GM23248 (cell line): ENCODE data around the gene ZNF462. TPM values are rescaled to one million over a fixed set of nuclear protein-coding genes. Genes with fewer than 3 reads are reported as not detected.

ENCODE experiments used
- DNase-seq: peaks from one replicate; pipeline ENCODE4 v3.0.0-alpha.2; 2015
- H2AFZ ChIP-seq: fragments of 200-600 bp; sonication (generic); 2 replicates; pipeline ENCODE4 v1.6.1; 2016; ENCODE audit warnings: antibody characterized with exemption
- H3F3A ChIP-seq: fragments of 200-600 bp; sonication (generic); 2 replicates; pipeline ENCODE4 v1.6.1; 2016; ENCODE audit warnings: mild to moderate bottlenecking, antibody characterized with exemption, mixed run types; ENCODE audit not compliant: insufficient read depth
- H3K27ac ChIP-seq: fragments of 200-600 bp; sonication (generic); 2 replicates; pipeline ENCODE4 v1.5.1; 2016; ENCODE audit warnings: mild to moderate bottlenecking
- H3K27me3 ChIP-seq: fragments of 200-600 bp; sonication (generic); replicated peaks from 2 replicates; pipeline ENCODE4 v1.6.1; 2016; ENCODE audit warnings: mild to moderate bottlenecking; ENCODE audit not compliant: insufficient read depth
- H3K36me3 ChIP-seq: fragments of 200-600 bp; sonication (generic); 2 replicates; pipeline ENCODE4 v1.6.1; 2016; ENCODE audit warnings: low read depth, mild to moderate bottlenecking
- H3K4me1 ChIP-seq: fragments of 200-600 bp; sonication (generic); 2 replicates; pipeline ENCODE4 v1.6.1; 2016; ENCODE audit warnings: mild to moderate bottlenecking; ENCODE audit not compliant: insufficient read depth
- H3K4me2 ChIP-seq: fragments of 200-600 bp; sonication (generic); one replicate; pipeline ENCODE4 v1.6.1; 2016; ENCODE audit warnings: mild to moderate bottlenecking; ENCODE audit not compliant: unreplicated experiment
- H3K4me3 ChIP-seq: fragments of 200-600 bp; sonication (generic); 2 replicates; pipeline ENCODE4 v1.5.1; 2016; ENCODE audit warnings: mild to moderate bottlenecking
- H3K79me2 ChIP-seq: fragments of 200-600 bp; sonication (generic); 2 replicates; pipeline ENCODE4 v1.6.1; 2016; ENCODE audit warnings: mild to moderate bottlenecking; ENCODE audit not compliant: insufficient read depth
- H3K9ac ChIP-seq: fragments of 200-600 bp; sonication (generic); 2 replicates; pipeline ENCODE4 v1.6.1; 2016; ENCODE audit warnings: mild to moderate bottlenecking
- H3K9me2 ChIP-seq: fragments of 200-600 bp; sonication (generic); 2 replicates; pipeline ENCODE4 v1.6.1; 2016; ENCODE audit warnings: mixed run types, mild to moderate bottlenecking, moderate library complexity; ENCODE audit not compliant: insufficient read depth
- H3K9me3 ChIP-seq: fragments of 200-600 bp; sonication (generic); one replicate; pipeline ENCODE4 v1.6.1; 2017; ENCODE audit warnings: low read depth
- H4K20me1 ChIP-seq: fragments of 200-600 bp; sonication (generic); 2 replicates; pipeline ENCODE4 v1.6.0; 2016; ENCODE audit not compliant: insufficient read depth
- EZH2 ChIP-seq: fragments of 200-600 bp; sonication (generic); IDR thresholded peaks from 2 replicates; pipeline ENCODE4 v1.6.1; 2018; ENCODE audit warnings: antibody characterized with exemption, mild to moderate bottlenecking; ENCODE audit not compliant: insufficient read depth, poor library complexity, severe bottlenecking
- EZH2phosphoT487 ChIP-seq: fragments of 200-600 bp; sonication (generic); IDR thresholded peaks from 2 replicates; pipeline ENCODE4 v1.6.1; 2018; ENCODE audit warnings: antibody characterized with exemption, moderate library complexity, mild to moderate bottlenecking, low read depth; ENCODE audit not compliant: insufficient read depth
- WGBS, 2 experiments: methylation state at CpG; one replicate each; pipeline ENCODE4 v1.1.6; 2015 to 2017; ENCODE audit warnings: low lambda C conversion rate in 2 of 2, low coverage in 1 of 2; ENCODE audit errors: missing lambda C conversion rate in 2 of 2; 5-methylcytosine and 5-hydroxymethylcytosine counted together
- in situ Hi-C: fragments of 300-500 bp; cut with MboI; formaldehyde crosslinking; loops from 2 replicates; pipeline ENCODE4 v1.15.0; 2020
- polyA plus RNA-seq: library from polyadenylated mRNA; unstranded; fragments of >200 nt; fragmentation: Nextera tagmentation; extraction: Ambion mirVana; gene quantifications from 2 replicates; pipeline ENCODE4 v1.2.1, GENCODE V29; 2016
- total RNA-seq: library from RNA; depleted of rRNA; stranded (reverse); fragments of >200 nt; shearing (Covaris generic); gene quantifications from 2 replicates; pipeline ENCODE4 v1.2.3, GENCODE V29; 2014

The ZNF462 gene
- total and polyA plus RNA-seq, 2 experiments from 2014 or later = 1.1 to 5.0 TPM

GRCh38 chr9:106828070-106828469 lies 34.9 kb upstream of the ZNF462 start:
- H3K9me2 ChIP-seq = no peaks in the 10 kb centered on the region
- no peaks in the 10 kb centered on the region for H3K36me3 ChIP-seq
- H3K4me3 ChIP-seq = no peak overlapping the region
- no peak overlapping the region for H3K27ac ChIP-seq
- H3K9me3 ChIP-seq = no peaks in the 10 kb centered on the region
- no peaks in the 10 kb centered on the region for H3K4me1 ChIP-seq
- H3K27me3 ChIP-seq = 0 out of 2 replicates have a peak, but pooled peaks cover 6% of the 10 kb centered on the region
- TF ChIP-seq EZH2phosphoT487 = no peak
- TF ChIP-seq EZH2 = no peak
- no peak overlapping the region for H3K4me2 ChIP-seq
- in situ Hi-C loops = no loop called here
- DNase-seq = no peak
- H4K20me1 ChIP-seq = no peaks in the 10 kb centered on the region
- H3K9ac ChIP-seq = no peak overlapping the region
- no peaks in the 10 kb centered on the region for H3F3A ChIP-seq
- no peaks in the 10 kb centered on the region for H3K79me2 ChIP-seq
- H2AFZ ChIP-seq = no peak overlapping the region
- 46 to 54% methylated on average over 3 of the region's 3 CpGs for WGBS, 2 experiments

GRCh38 chr9:106828965-106829364 lies 34.0 kb upstream of the ZNF462 start:
- TF ChIP-seq EZH2phosphoT487 (no peak), EZH2 (no peak)
- Histone ChIP-seq H3K9ac (no peak overlapping the region), H3K27ac (no peak overlapping the region), H3K4me2 (no peak overlapping the region), H4K20me1 (no peaks in the 10 kb centered on the region), H3K4me1 (no peaks in the 10 kb centered on the region), H3K79me2 (no peaks in the 10 kb centered on the region), H3K9me3 (no peaks in the 10 kb centered on the region), H3F3A (no peaks in the 10 kb centered on the region), H3K27me3 (0 out of 2 replicates have a peak, but pooled peaks cover 6% of the 10 kb centered on the region), H3K4me3 (no peak overlapping the region), H3K36me3 (no peaks in the 10 kb centered on the region), H2AFZ (no peak overlapping the region), H3K9me2 (no peaks in the 10 kb centered on the region)
- no peak for DNase-seq
- in situ Hi-C loops = no loop called here

- Histone ChIP-seq H3K27ac (no peak overlapping the region), H3K4me3 (no peak overlapping the region), H3K4me2 (no peak overlapping the region), H3K9me2 (no peaks in the 10 kb centered on the region), H3K79me2 (no peaks in the 10 kb centered on the region), H3K9me3 (no peaks in the 10 kb centered on the region), H3K27me3 (0 out of 2 replicates have a peak, but pooled peaks cover 6% of the 10 kb centered on the region), H3F3A (no peaks in the 10 kb centered on the region), H3K9ac (no peak overlapping the region), H4K20me1 (no peaks in the 10 kb centered on the region), H3K36me3 (no peaks in the 10 kb centered on the region), H2AFZ (no peak overlapping the region), H3K4me1 (no peaks in the 10 kb centered on the region)
- no peak for TF ChIP-seq EZH2
- TF ChIP-seq EZH2phosphoT487 = no peak
- 14 to 19% methylated on average over 2 of the region's 2 CpGs for WGBS, 2 experiments
- in situ Hi-C loops = no loop called here
- DNase-seq = no peak
Observed at GRCh38 chr9:106829666-106830408, 33.1 kb upstream of the ZNF462 start.

GRCh38 chr9:106830527-106831150 lies 32.3 kb upstream of the ZNF462 start:
- in situ Hi-C loops = no loop called here
- no peaks in the 10 kb centered on the region for H3F3A ChIP-seq
- 4 to 6% methylated on average over 4 of the region's 4 CpGs for WGBS, 2 experiments
- no peak for TF ChIP-seq EZH2phosphoT487
- TF ChIP-seq EZH2 = no peak
- no peaks in the 10 kb centered on the region for H3K79me2 ChIP-seq
- no peaks in the 10 kb centered on the region for H4K20me1 ChIP-seq
- H3K9me3 ChIP-seq = no peaks in the 10 kb centered on the region
- H3K27me3 ChIP-seq = 0 out of 2 replicates have a peak, but pooled peaks cover 6% of the 10 kb centered on the region
- no peaks in the 10 kb centered on the region for H3K4me1 ChIP-seq
- no peak overlapping the region for H3K27ac ChIP-seq
- no peaks in the 10 kb centered on the region for H3K9me2 ChIP-seq
- no peak overlapping the region for H2AFZ ChIP-seq
- H3K4me2 ChIP-seq = no peak overlapping the region
- peak; percentile 14 for DNase-seq
- H3K9ac ChIP-seq = no peak overlapping the region
- no peaks in the 10 kb centered on the region for H3K36me3 ChIP-seq
- no peak overlapping the region for H3K4me3 ChIP-seq
